ENCODE data around the gene TGFBR2. TPM values are rescaled to one million over a fixed set of nuclear protein-coding genes. Genes with fewer than 3 reads are reported as not detected.

TGFBR2 gene
- total RNA-seq, 1 donor from 2014 or later = 25.7 TPM

DNA sequence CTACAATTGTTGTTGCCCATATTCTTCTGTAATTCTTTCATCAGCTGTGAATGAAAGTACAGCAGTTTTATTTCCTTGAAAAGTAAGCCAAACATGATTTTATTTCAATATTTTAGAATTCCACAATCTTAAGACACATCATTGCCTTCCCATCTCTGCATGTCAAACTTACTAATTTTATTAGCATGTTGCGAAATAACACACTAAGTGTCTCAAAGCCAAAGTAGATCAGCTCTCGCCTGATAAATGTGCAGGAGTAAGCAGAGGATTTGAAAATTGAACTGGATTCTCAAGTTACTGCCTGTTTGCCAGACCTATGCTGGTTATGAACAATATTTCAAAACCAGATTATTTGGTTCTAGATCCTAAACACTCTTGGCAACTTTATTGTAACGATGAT lies 25.7 kb downstream of the TGFBR2 start:
- Mint-ChIP-seq H3K27ac (ENCODE audit: unreplicated experiment) (no peak overlapping the region), H3K9me3 (ENCODE audit: low read depth) (no peaks in the 10 kb centered on the region), H3K4me3 (ENCODE audit: unreplicated experiment) (no peak overlapping the region), H3K27me3 (ENCODE audit: low read depth) (no peaks in the 10 kb centered on the region), H3K36me3 (ENCODE audit: low read depth) (no peaks in the 10 kb centered on the region), H3K4me1 (ENCODE audit: low read depth) (peaks cover 25% of the 10 kb centered on the region)
- DNase-seq (ENCODE audit: low spot score) = no peak
- TF ChIP-seq, protein P1, sequence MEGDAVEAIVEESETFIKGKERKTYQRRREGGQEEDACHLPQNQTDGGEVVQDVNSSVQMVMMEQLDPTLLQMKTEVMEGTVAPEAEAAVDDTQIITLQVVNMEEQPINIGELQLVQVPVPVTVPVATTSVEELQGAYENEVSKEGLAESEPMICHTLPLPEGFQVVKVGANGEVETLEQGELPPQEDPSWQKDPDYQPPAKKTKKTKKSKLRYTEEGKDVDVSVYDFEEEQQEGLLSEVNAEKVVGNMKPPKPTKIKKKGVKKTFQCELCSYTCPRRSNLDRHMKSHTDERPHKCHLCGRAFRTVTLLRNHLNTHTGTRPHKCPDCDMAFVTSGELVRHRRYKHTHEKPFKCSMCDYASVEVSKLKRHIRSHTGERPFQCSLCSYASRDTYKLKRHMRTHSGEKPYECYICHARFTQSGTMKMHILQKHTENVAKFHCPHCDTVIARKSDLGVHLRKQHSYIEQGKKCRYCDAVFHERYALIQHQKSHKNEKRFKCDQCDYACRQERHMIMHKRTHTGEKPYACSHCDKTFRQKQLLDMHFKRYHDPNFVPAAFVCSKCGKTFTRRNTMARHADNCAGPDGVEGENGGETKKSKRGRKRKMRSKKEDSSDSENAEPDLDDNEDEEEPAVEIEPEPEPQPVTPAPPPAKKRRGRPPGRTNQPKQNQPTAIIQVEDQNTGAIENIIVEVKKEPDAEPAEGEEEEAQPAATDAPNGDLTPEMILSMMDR (IDR thresholded peaks at IDR 0.05) = no peak

GRCh38 chr3:30632521-30632920 lies 26.1 kb downstream of the TGFBR2 start:
- Mint-ChIP-seq H3K36me3 (ENCODE audit: low read depth) (no peaks in the 10 kb centered on the region), H3K4me3 (ENCODE audit: unreplicated experiment) (no peak overlapping the region), H3K4me1 (ENCODE audit: low read depth) (peaks cover 25% of the 10 kb centered on the region), H3K27me3 (ENCODE audit: low read depth) (no peaks in the 10 kb centered on the region), H3K27ac (ENCODE audit: unreplicated experiment) (no peak overlapping the region), H3K9me3 (ENCODE audit: low read depth) (no peaks in the 10 kb centered on the region)
- TF ChIP-seq, protein P1 (IDR thresholded peaks at IDR 0.05) = no peak
- DNase-seq (ENCODE audit: low spot score) = no peak

GRCh38 chr3:30633718-30634117 lies 27.3 kb downstream of the TGFBR2 start:
- Mint-ChIP-seq H3K4me3 (ENCODE audit: unreplicated experiment) (no peak overlapping the region), H3K36me3 (ENCODE audit: low read depth) (no peaks in the 10 kb centered on the region), H3K27ac (ENCODE audit: unreplicated experiment) (no peak overlapping the region), H3K27me3 (ENCODE audit: low read depth) (no peaks in the 10 kb centered on the region), H3K9me3 (ENCODE audit: low read depth) (no peaks in the 10 kb centered on the region), H3K4me1 (ENCODE audit: low read depth) (peaks cover 23% of the 10 kb centered on the region)
- DNase-seq (ENCODE audit: low spot score) = no peak
- TF ChIP-seq, protein P1 (IDR thresholded peaks at IDR 0.05) = no peak

DNA sequence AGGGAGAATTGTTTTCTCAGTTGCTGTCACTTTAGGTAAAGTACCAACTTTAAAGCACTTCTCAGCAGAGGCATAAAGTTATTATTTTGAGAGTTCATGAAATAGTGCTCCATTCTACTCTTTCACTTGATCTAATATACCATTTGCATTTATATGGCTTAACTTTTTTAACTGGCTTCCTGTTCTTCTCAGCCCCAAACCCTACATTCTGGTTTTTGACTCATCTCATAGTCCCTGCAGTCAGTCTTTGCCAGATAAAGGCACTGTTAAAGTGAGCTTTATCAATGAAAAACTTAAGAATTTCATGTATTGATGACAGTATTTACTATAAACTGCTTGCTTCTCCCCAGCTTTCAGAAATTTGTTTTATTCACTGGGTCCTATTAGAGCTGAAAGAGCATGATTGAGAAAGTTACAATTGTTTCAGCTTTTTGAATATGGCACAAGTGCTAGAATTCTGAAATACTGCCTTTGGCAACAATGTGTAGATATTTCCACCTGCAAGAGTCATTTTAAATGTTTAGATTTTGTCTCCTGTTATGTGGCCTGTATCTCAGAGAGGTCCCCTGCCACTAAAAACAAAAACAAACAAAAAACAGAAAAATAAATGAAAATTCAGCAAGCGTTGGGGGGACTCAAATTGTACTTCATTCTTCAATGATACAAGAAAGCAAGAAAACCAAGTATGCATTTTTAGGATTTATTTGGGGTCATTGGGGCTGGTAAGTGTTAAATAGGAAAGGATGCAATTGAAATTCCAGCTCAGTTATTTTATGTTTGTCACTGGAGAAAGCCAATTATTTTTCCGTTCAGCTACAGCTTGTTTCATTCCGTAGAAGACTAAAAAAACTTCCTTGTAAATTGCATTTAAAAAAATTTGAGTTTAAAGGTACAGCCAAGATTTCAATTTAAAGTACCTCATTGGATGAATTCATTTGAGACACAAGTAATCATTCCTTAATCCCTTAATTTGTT lies 28.6 kb downstream of the TGFBR2 start:
- no peak overlapping the region for H3K4me3 Mint-ChIP-seq (ENCODE audit: unreplicated experiment)

More for the DNA sequence above, 28.6 kb downstream of the TGFBR2 start:
- TF ChIP-seq, protein P1 (IDR thresholded peaks at IDR 0.05) = no peak
- Mint-ChIP-seq H3K27me3 (ENCODE audit: low read depth) (no peaks in the 10 kb centered on the region), H3K36me3 (ENCODE audit: low read depth) (no peaks in the 10 kb centered on the region), H3K27ac (ENCODE audit: unreplicated experiment) (no peak overlapping the region), H3K9me3 (ENCODE audit: low read depth) (no peaks in the 10 kb centered on the region), H3K4me1 (ENCODE audit: low read depth) (peaks cover 13% of the 10 kb centered on the region)
- DNase-seq (ENCODE audit: low spot score) = no peak

All from chondrocyte (in vitro differentiated cells).